GM19463 (cell line): Measurements from ENCODE around the gene DLK1.

ENCODE experiments used
- ATAC-seq: cut with Tn5 transposase; IDR thresholded peaks from one replicate; pipeline ENCODE4 v1.9.1; 2021; ENCODE audit warnings: mild to moderate bottlenecking, moderate library complexity; ENCODE audit not compliant: unreplicated experiment

The DLK1 gene

GRCh38 chr14:100726550-100727085 is at the start of gene DLK1:
Gene DLK1, plus strand, starts transcription at chr14:100726892. Its CDS starts 177 bp downstream, at chr14:100727069.
- no peak for ATAC-seq

- ATAC-seq, result no peak
These were observed 49.5 kb upstream of the DLK1 start for GRCh38 chr14:100677152-100677551.

GRCh38 chr14:100677554-100678468 is 48.9 kb upstream of the DLK1 start:
- no peak for ATAC-seq

- ATAC-seq, result no peak
These were observed 48.2 kb upstream of the DLK1 start for GRCh38 chr14:100678469-100678828.

- ATAC-seq, result no peak
These were observed 47.5 kb upstream of the DLK1 start for GRCh38 chr14:100679153-100679552.

- ATAC-seq, result no peak
These were observed 46.8 kb upstream of the DLK1 start for GRCh38 chr14:100679707-100680438.

GRCh38 chr14:100680439-100681051 is 46.1 kb upstream of the DLK1 start:
- no peak for ATAC-seq

- ATAC-seq, result no peak
These were observed 45.6 kb upstream of the DLK1 start for GRCh38 chr14:100681111-100681510.

- ATAC-seq, result no peak
These were observed 43.9 kb upstream of the DLK1 start for GRCh38 chr14:100682749-100683148.

- ATAC-seq, result no peak
These were observed 43.1 kb upstream of the DLK1 start for GRCh38 chr14:100683578-100683977.

GRCh38 chr14:100684154-100684553 is 42.5 kb upstream of the DLK1 start:
- ATAC-seq, result no peak

GRCh38 chr14:100684961-100685360 is 41.7 kb upstream of the DLK1 start:
- no peak for ATAC-seq

GRCh38 chr14:100686858-100687257 is 39.8 kb upstream of the DLK1 start:
- no peak for ATAC-seq

GRCh38 chr14:100687386-100687785 is 39.3 kb upstream of the DLK1 start:
- ATAC-seq, result no peak

- no peak for ATAC-seq
These were observed 38.6 kb upstream of the DLK1 start for GRCh38 chr14:100688051-100688450.

- ATAC-seq, result no peak
These were observed 37.9 kb upstream of the DLK1 start for GRCh38 chr14:100688598-100689461.

GRCh38 chr14:100690672-100691071 is 36.0 kb upstream of the DLK1 start:
- ATAC-seq, result no peak

GRCh38 chr14:100691395-100692056 is 35.2 kb upstream of the DLK1 start:
- ATAC-seq, result no peak

GRCh38 chr14:100692256-100692655 is 34.4 kb upstream of the DLK1 start:
- no peak for ATAC-seq
